Body of pancreas (tissue), 4 donors: Measurements from ENCODE around the gene CMTM8.

Experiments
- POLR2A ChIP-seq, 3 donors: fragments of 450-650 bp; IDR thresholded peaks; one replicate each; pipeline ENCODE4 v1.6.1; 2016; ENCODE audit warnings: antibody characterized with exemption in 3 of 3, mild to moderate bottlenecking in 2 of 3
- TF ChIP-seq, protein P1 (sequence below), 7 experiments: fragments of 450-650 bp in 4 of 7; fragments of 200-600 bp in 3 of 7; sonication (generic) in 3 of 7; IDR thresholded peaks; one replicate each; pipeline ENCODE4 v1.5.1; 2016 to 2019; ENCODE audit warnings: antibody characterized with exemption in 7 of 7

DNA sequence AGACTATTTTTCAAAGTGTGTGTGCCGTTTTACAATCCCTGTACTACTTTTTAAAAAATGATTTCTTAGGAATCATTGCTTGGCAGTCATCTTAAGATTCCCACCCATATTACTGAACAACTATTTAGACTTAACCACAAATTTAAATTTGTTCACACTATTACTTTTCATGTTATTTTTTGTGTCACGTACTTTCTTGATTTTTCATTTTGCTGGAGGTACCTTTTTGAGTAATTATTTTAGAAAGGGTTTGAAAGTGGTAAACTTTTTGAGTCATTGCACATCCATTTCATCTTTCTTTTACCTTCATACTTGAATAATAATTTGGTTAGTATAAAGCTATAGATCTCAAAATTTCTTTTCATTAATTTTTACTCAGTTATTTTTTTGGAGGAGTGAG is 16.9 kb downstream of the CMTM8 start:
- TF ChIP-seq POLR2A (IDR thresholded peaks at IDR 0.05): no peak
- TF ChIP-seq, protein P1, sequence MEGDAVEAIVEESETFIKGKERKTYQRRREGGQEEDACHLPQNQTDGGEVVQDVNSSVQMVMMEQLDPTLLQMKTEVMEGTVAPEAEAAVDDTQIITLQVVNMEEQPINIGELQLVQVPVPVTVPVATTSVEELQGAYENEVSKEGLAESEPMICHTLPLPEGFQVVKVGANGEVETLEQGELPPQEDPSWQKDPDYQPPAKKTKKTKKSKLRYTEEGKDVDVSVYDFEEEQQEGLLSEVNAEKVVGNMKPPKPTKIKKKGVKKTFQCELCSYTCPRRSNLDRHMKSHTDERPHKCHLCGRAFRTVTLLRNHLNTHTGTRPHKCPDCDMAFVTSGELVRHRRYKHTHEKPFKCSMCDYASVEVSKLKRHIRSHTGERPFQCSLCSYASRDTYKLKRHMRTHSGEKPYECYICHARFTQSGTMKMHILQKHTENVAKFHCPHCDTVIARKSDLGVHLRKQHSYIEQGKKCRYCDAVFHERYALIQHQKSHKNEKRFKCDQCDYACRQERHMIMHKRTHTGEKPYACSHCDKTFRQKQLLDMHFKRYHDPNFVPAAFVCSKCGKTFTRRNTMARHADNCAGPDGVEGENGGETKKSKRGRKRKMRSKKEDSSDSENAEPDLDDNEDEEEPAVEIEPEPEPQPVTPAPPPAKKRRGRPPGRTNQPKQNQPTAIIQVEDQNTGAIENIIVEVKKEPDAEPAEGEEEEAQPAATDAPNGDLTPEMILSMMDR (IDR thresholded peaks at IDR 0.05): no peak
